HG02970 (cell line): ENCODE data around the gene SCTR.

ENCODE experiments used
- ATAC-seq: cut with Tn5 transposase; IDR thresholded peaks from one replicate; pipeline ENCODE4 v1.9.1; 2021; ENCODE audit warnings: mild to moderate bottlenecking, moderate library complexity, moderate number of reproducible peaks; ENCODE audit not compliant: unreplicated experiment, low FRiP score

SCTR gene

DNA sequence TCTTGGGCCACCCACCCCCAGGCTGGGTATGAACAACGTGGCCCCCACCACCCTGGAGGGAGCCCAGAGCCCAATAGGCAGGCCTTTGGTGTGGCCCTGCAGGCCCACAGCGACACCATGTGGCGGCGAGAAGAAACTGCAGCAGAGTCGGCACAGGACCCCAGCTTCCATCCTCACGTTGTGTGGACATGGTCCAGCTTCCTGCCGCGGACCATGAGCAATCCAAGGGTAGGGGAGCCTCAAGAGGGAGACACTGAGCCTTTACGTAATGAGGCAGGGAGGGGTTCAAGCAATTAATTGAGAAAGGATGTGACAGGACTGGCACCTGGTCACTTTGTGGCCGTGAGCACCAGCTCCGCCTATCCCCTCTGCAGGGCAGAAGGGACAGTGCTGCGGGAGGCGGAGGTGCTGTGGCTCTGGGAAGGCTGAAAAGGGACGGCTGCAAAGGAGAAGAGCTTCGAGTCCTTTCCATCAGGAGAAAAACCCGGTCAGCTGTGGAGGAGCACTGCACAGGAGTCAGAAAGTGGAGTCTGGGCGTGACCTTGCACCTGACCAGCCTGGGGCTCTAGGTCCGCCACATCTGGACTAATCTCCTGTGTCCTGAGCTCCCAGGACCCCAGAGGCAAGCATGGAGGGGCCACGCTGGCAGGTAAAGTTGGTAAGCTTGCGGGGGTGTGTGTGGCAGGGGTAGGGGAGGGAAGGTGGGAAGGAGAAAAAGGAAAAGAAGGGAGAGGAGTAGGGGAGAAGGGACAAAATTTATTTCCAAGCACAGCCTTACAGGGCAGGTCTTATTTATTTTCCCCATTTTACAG is 47.8 kb downstream of the SCTR start:
- ATAC-seq = no peak

- no peak for ATAC-seq
Observed at GRCh38 chr2:119475857-119476244, 48.4 kb downstream of the SCTR start.

GRCh38 chr2:119475225-119475856 is 48.9 kb downstream of the SCTR start:
- ATAC-seq = no peak

- ATAC-seq = no peak
Observed at GRCh38 chr2:119474371-119475224, 49.7 kb downstream of the SCTR start.

DNA sequence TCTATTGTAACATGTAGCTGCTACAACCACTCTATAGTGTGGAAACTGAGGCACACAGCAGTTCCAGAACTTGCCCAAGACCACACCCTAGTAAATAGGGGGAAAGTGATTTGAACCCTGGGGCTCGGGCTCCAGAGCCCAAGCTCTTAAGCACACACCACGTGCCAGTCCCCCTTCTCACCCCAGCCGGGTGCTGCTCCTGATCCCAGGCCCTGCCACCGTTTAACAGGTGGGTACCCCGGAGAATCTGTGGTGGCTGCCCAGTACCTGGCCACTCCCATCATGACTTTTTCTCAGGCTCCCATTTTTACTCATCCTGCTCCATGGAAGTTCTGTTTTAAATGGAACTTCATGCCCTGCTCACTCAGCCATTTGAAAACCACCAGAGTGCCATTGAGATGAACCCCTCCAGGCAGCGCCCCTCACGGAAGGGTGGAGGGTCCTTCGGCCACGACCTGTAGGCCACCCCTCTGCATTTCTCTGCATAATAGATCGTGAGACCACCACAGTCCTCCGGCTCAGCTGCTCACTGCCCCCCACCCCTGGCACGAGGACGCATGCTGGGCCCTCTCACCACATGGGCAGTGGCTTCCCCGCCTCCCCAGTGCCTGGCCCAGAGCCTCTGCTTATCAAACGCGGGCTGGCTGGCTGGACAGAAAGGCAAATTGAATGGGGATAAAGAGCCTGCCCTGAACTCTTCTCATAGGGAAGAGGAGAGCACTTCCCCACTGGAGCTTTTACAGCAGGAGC is 50.5 kb downstream of the SCTR start:
- ATAC-seq = no peak

DNA sequence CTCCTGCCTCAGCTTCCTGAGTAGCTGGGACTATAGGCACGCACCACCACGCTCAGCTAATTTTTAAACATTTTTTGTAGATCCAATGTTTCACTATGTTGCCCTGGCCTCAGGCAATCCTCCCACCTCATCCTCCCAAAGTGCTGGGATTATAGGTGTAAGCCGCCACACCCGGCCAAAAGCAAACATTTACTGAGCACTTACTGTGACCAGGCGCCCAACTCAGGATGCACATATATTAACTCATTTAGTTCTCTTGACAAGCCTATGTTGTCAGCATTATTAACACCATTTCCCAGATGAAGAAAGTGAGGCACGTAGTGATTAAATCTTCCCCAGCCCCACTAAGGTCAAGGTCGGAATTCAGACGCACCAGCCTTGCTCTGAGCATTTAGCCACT is 51.5 kb downstream of the SCTR start:
- no peak for ATAC-seq

GRCh38 chr2:119469661-119470297 is 54.5 kb downstream of the SCTR start:
- no peak for ATAC-seq

GRCh38 chr2:119469131-119469530 is 55.2 kb downstream of the SCTR start:
- no peak for ATAC-seq

- ATAC-seq = no peak
Observed at GRCh38 chr2:119468154-119468955, 55.9 kb downstream of the SCTR start.

- ATAC-seq = no peak
Observed at GRCh38 chr2:119466373-119466772, 57.9 kb downstream of the SCTR start.

GRCh38 chr2:119465687-119466086 is 58.6 kb downstream of the SCTR start:
- ATAC-seq = no peak

GRCh38 chr2:119464981-119465380 is 59.3 kb downstream of the SCTR start:
- ATAC-seq = no peak

GRCh38 chr2:119463990-119464389 is 60.3 kb downstream of the SCTR start:
- no peak for ATAC-seq

DNA sequence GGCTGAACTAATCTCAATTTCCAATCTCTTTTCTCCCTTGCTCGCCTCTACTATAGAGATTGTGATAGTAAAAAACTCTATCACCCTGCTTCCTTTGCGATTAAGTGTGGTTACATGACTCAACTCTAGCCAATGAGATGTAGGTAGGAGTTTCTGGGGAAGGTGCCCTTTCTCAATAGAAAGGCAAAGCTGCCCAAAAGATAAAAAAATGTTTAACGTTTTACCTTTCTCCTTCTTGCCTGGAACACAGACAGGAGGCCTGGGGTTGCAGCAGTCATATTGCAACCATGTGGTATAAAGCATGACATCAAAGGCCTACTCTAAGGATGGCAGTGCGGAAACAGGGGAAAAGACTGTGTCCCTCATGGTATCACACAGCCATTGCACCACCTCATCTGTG is 61.1 kb downstream of the SCTR start:
- no peak for ATAC-seq

GRCh38 chr2:119462574-119462973 is 61.7 kb downstream of the SCTR start:
- ATAC-seq = no peak

GRCh38 chr2:119461811-119462210 is 62.5 kb downstream of the SCTR start:
- no peak for ATAC-seq

- no peak for ATAC-seq
Observed at GRCh38 chr2:119460076-119460475, 64.2 kb downstream of the SCTR start.

DNA sequence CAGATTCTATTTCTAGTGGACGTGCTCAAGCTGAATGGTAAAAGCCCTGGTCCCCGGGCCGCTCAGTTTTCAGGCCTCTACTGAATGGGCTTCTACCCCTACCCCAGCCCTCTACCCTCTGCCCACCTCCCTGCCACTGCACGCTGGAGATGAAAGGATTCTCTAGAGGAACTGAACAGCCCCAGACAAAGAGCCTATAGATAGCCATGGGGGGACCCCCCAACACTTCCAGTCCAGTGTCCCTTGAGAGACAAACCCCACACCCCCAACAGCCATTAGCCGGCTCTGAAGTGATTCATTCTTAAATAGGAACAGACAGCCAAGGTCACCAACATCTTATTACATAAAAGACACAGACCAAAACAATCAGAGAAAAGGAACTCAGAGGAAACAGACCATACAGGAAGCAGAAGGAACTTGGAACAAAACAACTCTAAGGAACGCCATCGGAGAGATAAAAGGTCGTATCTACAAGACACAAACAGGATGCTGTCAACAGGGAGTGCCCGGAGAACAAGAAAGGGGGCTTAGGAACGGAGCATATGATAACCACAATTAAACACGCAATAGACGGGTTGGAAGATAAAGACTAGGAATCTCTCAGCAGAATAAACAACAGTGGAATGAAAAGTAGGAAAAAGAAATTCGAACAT is 69.1 kb downstream of the SCTR start:
- no peak for ATAC-seq
